Ovary (tissue), 3 donors: ENCODE measurements around the gene SLC30A7.
"Not testable (repeated sequence)": the region's sequence is repeated elsewhere in the genome, so short reads cannot be mapped to it uniquely, and the experiment has no call there.

ENCODE experiments used
- CTCF ChIP-seq, 3 donors: fragments of 450-650 bp in 2 of 3; fragments of 200-600 bp in 1 of 3; IDR thresholded peaks; one replicate each; pipeline versions ENCODE4 v1.5.1 to v1.8.0; 2016 to 2022; ENCODE audit warnings: antibody characterized with exemption in 3 of 3, mild to moderate bottlenecking in 1 of 3
- EP300 ChIP-seq: sonication (generic); formaldehyde crosslinking; IDR thresholded peaks from one replicate; pipeline ENCODE4 v1.6.1; 2017; ENCODE audit warnings: antibody characterized with exemption
- POLR2A ChIP-seq: fragments of 450-650 bp; IDR thresholded peaks from one replicate; pipeline ENCODE4 v1.6.1; 2017; ENCODE audit warnings: antibody characterized with exemption, mild to moderate bottlenecking, moderate library complexity
- donor health status: DM: no; HTN: no; CAD: no.

GRCh38 chr1:100855116-100855515 lies 40.8 kb upstream of the SLC30A7 start:
- TF ChIP-seq CTCF (IDR thresholded peaks at IDR 0.05); POLR2A; EP300: not testable (repeated sequence)
